Suprapubic skin (tissue), 4 donors: Measurements from ENCODE around the gene HSPB6.

Source experiments
- CTCF ChIP-seq, 2 donors: fragments of 200-600 bp in 1 of 2; fragments of 450-650 bp in 1 of 2; sonication (generic) in 1 of 2; IDR thresholded peaks; one replicate each; pipeline ENCODE4 v1.5.1; 2016 to 2019; ENCODE audit warnings: antibody characterized with exemption in 2 of 2, mild to moderate bottlenecking in 1 of 2, moderate library complexity in 1 of 2
- POLR2A ChIP-seq, 2 donors: fragments of 450-650 bp; IDR thresholded peaks; one replicate each; pipeline ENCODE4 v1.6.1; 2017; ENCODE audit warnings: antibody characterized with exemption in 2 of 2, mild to moderate bottlenecking in 2 of 2, moderate library complexity in 2 of 2
- POLR2AphosphoS5 ChIP-seq, 3 donors: sonication (generic); formaldehyde crosslinking; IDR thresholded peaks; one replicate each; pipeline ENCODE4 v1.6.1; 2017; ENCODE audit warnings: antibody characterized with exemption in 3 of 3

DNA sequence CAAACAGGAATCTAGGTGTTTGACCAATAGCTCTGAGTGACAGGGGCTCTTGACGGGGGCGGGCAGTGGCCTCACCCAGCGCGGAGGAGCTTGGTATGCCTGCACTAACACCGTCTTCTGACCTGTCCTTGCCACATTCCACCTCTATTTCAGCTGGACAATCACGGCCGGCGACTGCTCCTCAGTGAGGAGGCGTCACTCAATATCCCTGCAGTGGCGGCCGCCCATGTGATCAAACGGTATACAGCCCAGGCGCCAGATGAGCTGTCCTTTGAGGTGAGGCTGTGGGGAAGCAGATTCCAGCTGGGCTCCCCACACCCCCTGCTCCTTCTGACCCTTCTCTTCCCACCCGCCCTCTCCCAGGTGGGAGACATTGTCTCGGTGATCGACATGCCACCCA, 23.2 kb upstream of the HSPB6 start:
- TF ChIP-seq CTCF (IDR thresholded peaks at IDR 0.05) (no peak), POLR2AphosphoS5 (IDR thresholded peaks at IDR 0.05) (no peak), POLR2A (IDR thresholded peaks at IDR 0.05) (no peak)
